ENCODE results near the gene KCNQ1.

GRCh38 chr11:2761131-2762030, 316.6 kb downstream of the KCNQ1 start:
- TF ChIP-seq POLR2A (IDR thresholded peaks at IDR 0.05): no peak
- TF ChIP-seq, protein P1, sequence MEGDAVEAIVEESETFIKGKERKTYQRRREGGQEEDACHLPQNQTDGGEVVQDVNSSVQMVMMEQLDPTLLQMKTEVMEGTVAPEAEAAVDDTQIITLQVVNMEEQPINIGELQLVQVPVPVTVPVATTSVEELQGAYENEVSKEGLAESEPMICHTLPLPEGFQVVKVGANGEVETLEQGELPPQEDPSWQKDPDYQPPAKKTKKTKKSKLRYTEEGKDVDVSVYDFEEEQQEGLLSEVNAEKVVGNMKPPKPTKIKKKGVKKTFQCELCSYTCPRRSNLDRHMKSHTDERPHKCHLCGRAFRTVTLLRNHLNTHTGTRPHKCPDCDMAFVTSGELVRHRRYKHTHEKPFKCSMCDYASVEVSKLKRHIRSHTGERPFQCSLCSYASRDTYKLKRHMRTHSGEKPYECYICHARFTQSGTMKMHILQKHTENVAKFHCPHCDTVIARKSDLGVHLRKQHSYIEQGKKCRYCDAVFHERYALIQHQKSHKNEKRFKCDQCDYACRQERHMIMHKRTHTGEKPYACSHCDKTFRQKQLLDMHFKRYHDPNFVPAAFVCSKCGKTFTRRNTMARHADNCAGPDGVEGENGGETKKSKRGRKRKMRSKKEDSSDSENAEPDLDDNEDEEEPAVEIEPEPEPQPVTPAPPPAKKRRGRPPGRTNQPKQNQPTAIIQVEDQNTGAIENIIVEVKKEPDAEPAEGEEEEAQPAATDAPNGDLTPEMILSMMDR (IDR thresholded peaks at IDR 0.05): no peak
- no peak for TF ChIP-seq POLR2AphosphoS5 (IDR thresholded peaks at IDR 0.05)
- no peak for TF ChIP-seq EP300 (IDR thresholded peaks at IDR 0.05)

Measured in gastroesophageal sphincter (tissue), 3 donors.